IPS DF 6.9 (cell line): Measurements from ENCODE around the gene POLN.
A peak's percentile ranks its signal among the peaks of the same experiment; 100 is the strongest.
"Not testable (repeated sequence)": the region's sequence is repeated elsewhere in the genome, so short reads cannot be mapped to it uniquely, and the experiment has no call there.

ENCODE experiments used
- DNase-seq: peaks from one replicate; pipeline ENCODE4 v3.0.0-alpha.2; 2013; ENCODE audit warnings: low read depth, low spot score
- H3K27ac ChIP-seq: one replicate; pipeline ENCODE4 v1.5.1; 2013; ENCODE audit warnings: low read length, control low read depth
- H3K27me3 ChIP-seq: 2 replicates; pipeline ENCODE4 v1.6.1; 2013; ENCODE audit warnings: mild to moderate bottlenecking, low read length; ENCODE audit not compliant: control insufficient read depth, insufficient read depth
- H3K36me3 ChIP-seq: 2 replicates; pipeline ENCODE4 v1.6.1; 2013; ENCODE audit warnings: low read length; ENCODE audit not compliant: control insufficient read depth, insufficient read depth
- H3K4me1 ChIP-seq: 2 replicates; pipeline ENCODE4 v1.6.1; 2013; ENCODE audit warnings: low read length; ENCODE audit not compliant: control insufficient read depth, insufficient read depth
- H3K4me3 ChIP-seq: 2 replicates; pipeline ENCODE4 v1.5.1; 2013; ENCODE audit warnings: mild to moderate bottlenecking, low read length
- H3K9me3 ChIP-seq: 2 replicates; pipeline ENCODE4 v1.6.1; 2013; ENCODE audit warnings: low read length, inconsistent platforms; ENCODE audit not compliant: control insufficient read depth, insufficient read depth
- WGBS: extraction: QIAGEN DNeasy Blood & Tissue Kit; methylation state at CpG from one replicate; pipeline ENCODE4 v1.1.7; 2013; ENCODE audit warnings: mixed read lengths, missing lambda C conversion rate; ENCODE audit not compliant: insufficient read length, insufficient coverage; 5-methylcytosine and 5-hydroxymethylcytosine counted together

Gene POLN

DNA sequence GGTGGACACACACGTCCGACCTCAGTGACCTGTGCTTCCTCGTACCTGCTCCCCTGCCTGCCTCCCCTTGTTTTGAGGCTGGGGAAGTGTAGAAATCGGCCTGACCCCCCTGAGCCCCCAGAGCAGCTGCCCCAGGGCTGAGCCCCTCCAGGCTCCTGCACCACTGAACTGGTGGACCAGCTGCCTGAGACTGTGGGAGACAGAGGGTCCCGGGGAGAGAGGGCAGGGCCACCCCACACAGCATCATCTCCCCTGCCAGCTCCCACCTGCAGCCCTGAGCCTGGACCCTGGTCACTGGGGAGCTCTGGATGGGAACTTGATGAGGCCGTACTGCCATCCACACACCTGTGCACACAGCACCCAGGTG lies 197.8 kb downstream of the POLN start:
- H3K4me1 ChIP-seq: no peaks in the 10 kb centered on the region
- no peak for DNase-seq
- WGBS: no CpG with 5 or more reads among the region's 6 CpGs
- peaks cover 14% of the 10 kb centered on the region; the same call in 1 of the 2 replicates for H3K27me3 ChIP-seq
- H3K36me3 ChIP-seq: no peaks in the 10 kb centered on the region; the same call in 1 of the 2 replicates
- no peak overlapping the region for H3K4me3 ChIP-seq
- H3K9me3 ChIP-seq: no peaks in the 10 kb centered on the region
- no peak overlapping the region for H3K27ac ChIP-seq

DNA sequence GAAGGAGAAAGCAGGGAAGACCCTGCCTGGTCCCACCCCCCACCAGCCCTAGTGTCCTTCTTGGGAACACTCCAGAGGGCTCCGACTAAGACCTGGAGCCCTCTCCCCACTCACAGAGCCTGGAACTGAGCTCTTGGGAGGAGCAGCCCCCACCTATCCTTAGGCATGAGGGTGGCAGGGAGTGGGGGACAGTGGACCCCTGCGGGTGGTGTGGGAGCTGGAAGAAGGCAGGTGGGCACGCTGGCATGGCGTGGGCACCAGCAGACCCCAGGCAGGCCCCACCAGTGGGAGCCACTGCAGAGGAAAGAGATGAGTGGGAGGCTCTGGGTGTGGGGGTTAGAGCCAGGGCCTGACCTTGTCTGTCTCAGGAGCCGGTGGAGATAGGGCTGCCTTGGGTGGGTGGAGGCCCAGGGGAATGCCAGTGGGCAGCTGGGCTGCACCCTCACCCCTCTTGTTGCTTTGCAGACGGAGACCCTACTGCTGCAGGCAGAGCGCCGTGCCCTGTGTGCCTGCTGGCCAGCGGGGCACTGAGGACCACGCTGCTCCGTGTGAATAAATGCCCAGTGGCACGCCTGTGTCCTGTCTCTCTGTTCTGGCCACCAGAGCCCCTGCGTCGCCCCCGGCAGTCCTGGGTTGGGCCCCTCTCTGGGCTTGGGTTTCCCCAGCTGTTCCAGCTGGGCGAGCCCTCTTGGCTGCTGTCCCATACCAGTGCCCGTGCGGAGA lies 198.4 kb downstream of the POLN start:
- DNase-seq: no peak
- Histone ChIP-seq H3K27me3 (peaks cover 14% of the 10 kb centered on the region; the same call in 1 of the 2 replicates), H3K36me3 (no peaks in the 10 kb centered on the region; the same call in 1 of the 2 replicates), H3K4me1 (no peaks in the 10 kb centered on the region), H3K4me3 (no peak overlapping the region), H3K9me3 (no peaks in the 10 kb centered on the region), H3K27ac (no peak overlapping the region)
- WGBS: no CpG with 5 or more reads among the region's 18 CpGs

DNA sequence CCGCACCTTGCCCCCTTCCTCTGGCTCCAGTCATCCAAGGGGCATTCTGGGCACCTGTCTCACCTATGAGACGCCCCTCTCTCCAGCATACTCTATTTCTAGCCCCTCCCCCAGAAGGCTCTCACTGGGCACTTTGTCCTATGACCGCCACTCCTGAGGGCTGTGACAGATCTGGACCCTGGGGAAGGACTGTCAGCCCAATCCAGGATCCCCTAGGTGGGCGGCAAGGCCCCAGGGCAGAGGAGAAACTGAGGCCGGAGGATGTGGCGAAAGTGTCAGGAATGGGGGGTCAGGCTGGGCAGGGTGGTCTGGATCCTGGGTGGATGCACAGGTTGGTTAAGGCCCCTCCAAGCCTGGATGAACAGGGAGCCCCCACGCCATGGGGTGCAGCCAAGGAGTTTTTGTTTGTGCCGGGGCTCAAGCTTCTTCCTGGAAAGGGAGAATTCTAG lies 198.9 kb downstream of the POLN start:
- Histone ChIP-seq H3K27ac (no peak overlapping the region), H3K4me3 (no peak overlapping the region), H3K9me3 (no peaks in the 10 kb centered on the region), H3K27me3 (peaks cover 14% of the 10 kb centered on the region; the same call in 1 of the 2 replicates), H3K4me1 (no peaks in the 10 kb centered on the region), H3K36me3 (no peaks in the 10 kb centered on the region; the same call in 1 of the 2 replicates)
- no peak for DNase-seq
- no CpG with 5 or more reads among the region's 8 CpGs for WGBS

DNA sequence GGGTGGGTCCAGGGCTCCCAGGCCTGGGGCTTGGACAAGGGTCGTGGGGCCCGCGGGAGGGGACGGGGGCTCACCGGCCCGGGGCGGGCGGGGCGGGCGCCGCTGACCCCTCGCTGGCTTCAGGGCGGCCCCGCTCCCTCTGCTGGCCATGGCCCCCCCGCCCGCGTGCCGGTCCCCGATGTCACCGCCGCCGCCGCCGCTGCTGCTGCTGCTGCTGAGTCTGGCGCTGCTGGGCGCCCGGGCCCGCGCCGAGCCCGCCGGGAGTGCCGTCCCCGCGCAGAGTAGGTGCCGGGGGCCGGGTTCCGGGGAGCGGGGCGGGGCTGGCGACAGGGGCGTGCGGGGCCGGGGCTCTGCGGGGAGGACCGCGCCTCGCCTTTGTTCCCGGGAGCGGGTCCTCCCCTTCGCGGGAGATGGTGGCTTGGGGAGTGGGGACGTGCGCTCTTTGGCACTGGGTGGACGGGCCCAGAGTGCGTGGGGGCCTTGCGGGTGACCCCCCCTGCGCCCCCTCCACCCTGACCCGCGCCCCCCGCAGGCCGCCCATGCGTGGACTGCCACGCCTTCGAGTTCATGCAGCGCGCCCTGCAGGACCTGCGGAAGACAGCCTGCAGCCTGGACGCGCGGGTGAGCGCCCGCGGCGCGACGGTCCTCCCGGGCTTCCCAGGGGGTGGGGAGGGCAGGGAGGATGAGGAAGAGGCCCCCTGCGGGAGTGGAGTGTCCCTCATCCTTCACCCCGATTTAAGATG lies 199.5 kb downstream of the POLN start:
- H3K4me3 ChIP-seq: peak overlapping the region; percentile 70; the same call in 1 of the 2 replicates
- no peaks in the 10 kb centered on the region; the same call in 1 of the 2 replicates for H3K36me3 ChIP-seq
- H3K4me1 ChIP-seq: no peaks in the 10 kb centered on the region
- DNase-seq: no peak
- peaks cover 14% of the 10 kb centered on the region; the same call in 1 of the 2 replicates for H3K27me3 ChIP-seq
- H3K27ac ChIP-seq: no peak overlapping the region
- WGBS: no CpG with 5 or more reads among the region's 80 CpGs
- no peaks in the 10 kb centered on the region for H3K9me3 ChIP-seq

DNA sequence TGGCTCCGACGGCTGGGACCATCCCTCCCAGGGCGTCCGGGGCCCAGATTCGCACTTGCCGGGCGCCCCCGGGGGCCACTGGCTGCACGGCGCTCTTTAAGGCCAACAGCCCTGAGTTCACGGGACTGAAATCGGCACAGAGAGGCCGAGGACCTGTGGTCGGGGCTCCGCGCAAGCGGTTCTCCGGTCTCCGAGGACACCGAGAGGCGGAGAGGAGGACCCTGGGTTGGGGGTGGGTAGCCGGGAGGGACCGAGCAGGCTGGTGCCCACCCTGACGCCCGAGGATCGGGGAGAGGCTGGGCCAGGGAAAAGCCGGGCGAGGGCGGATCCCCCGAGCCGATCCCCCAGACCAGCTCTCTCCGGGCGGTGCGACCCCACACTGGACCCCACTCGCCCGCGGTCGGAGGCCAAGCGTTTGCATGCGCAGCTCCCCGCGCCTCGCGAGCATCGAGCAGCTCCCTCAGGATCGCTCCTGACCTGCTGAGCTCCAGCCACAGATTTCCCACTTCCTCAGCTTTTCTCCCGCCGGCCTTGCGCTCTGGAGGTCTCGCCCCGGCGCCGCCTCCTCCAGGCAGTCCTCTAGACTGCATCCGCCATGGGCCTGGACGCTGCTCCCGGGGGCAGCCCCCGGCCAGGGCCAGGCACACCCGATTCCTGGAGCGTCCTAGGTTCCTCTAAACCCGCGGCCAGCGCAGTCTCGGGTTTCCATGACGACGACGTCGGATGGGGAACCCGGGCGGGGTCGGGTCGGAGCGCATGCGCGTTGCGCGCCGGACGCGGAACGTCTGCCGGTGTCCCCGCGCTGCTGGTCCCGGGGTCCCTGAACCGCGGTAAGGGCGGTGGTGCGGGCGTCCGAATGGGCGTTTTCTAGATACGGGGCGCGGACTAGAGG lies 200.4 kb downstream of the POLN start:
- H3K27ac ChIP-seq: no peak overlapping the region
- no peaks in the 10 kb centered on the region; the same call in 1 of the 2 replicates for H3K36me3 ChIP-seq
- WGBS: no CpG with 5 or more reads among the region's 94 CpGs
- H3K9me3 ChIP-seq: no peaks in the 10 kb centered on the region
- no peaks in the 10 kb centered on the region for H3K4me1 ChIP-seq
- peak overlapping the region; percentile 70 for H3K4me3 ChIP-seq
- peak; percentile 85 for DNase-seq
- H3K27me3 ChIP-seq: peaks cover 14% of the 10 kb centered on the region; the same call in 1 of the 2 replicates

DNA sequence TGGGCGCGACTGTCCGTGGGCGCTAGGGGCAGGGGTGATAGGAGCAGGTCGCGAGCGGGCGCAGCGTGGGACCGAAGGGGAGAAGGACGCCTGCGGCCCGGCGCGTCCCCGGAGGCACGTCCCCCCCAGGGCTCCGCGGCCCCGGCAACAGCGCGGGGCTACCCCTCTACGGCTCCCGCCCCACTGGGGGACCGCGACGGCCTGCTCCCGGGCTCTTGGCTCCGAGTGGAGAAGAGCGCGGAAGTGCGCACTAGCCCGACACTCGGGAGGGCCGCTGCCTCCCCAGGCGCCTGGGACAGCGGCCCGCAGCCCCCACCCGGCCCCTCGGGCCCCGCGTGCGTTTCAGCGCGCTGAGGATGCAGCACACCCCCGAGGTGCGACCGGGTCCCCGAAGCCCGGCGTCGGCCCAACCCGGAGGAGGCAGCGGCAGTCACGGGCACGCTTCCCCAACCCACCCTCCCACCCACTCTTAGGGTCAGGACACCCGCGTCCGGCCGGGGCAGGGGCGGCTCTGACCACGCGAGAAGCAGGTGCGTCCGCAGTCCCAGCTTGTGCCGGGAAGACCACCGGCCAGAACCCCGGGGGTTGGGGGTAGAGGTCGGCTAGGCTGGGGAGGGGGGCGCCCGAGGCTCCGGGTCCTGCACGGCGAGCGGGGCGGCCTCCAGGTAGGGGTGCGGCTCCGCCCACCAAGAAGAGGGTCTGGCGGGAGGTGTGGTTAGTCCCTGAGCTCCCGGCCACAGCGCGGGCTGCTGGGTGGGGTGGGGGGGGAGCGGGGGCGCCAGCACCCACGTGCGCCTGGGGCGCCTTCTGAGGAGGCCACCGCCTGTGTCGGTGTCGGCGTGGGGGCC lies 201.3 kb downstream of the POLN start:
- no peaks in the 10 kb centered on the region for H3K9me3 ChIP-seq
- H3K27ac ChIP-seq: no peak overlapping the region
- H3K27me3 ChIP-seq: peaks cover 14% of the 10 kb centered on the region; the same call in 1 of the 2 replicates
- DNase-seq: no peak
- no peaks in the 10 kb centered on the region; the same call in 1 of the 2 replicates for H3K36me3 ChIP-seq
- WGBS: no CpG with 5 or more reads among the region's 91 CpGs
- H3K4me1 ChIP-seq: no peaks in the 10 kb centered on the region
- peak overlapping the region; percentile 70; the same call in 1 of the 2 replicates for H3K4me3 ChIP-seq

DNA sequence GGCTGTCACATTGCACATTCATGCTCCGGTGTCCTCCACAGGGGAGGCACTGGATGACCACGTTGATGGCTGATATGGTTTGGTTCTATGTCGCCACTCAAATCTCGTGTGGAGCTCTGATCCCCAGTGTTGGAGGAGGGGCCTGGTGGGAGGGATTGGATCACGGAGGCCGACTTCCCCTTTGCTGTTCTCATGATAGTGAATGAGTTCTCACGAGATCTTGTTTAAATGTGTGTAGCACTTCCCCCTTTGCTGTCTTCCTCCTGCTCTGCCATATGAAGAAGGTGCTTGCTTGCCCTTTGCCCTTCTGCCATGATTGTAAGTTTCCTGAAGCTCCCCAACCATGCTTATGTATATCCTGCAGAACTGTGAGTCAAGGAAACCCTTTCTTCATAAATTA lies 205.1 kb downstream of the POLN start:
- no peak for DNase-seq
- no peaks in the 10 kb centered on the region; the same call in 1 of the 2 replicates for H3K36me3 ChIP-seq
- no CpG with 5 or more reads among the region's 7 CpGs for WGBS
- peaks cover 9% of the 10 kb centered on the region; the same call in 1 of the 2 replicates for H3K27me3 ChIP-seq
- no peaks in the 10 kb centered on the region for H3K4me1 ChIP-seq
- H3K27ac ChIP-seq: no peak overlapping the region
- H3K9me3 ChIP-seq: no peaks in the 10 kb centered on the region
- no peak overlapping the region for H3K4me3 ChIP-seq

DNA sequence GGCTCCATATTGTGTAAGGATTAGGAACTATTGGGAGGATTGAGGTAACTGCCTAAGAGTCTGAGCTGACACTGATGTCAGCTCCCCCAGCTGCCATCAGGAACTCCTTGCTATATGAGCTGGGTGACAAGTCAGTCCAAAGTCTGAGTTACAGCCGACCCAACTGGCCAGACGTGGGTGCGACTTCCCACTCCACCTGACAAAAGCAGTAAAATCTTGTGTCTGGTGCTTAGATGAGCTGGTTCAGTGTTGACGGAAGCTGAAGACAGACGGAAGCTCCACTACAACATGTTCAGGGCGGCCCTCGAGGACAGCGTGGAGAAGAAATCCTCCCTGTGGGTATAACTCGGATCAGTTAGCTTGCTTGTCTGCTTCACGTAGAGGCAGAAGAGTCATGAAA lies 205.6 kb downstream of the POLN start:
- Histone ChIP-seq H3K36me3 (no peaks in the 10 kb centered on the region; the same call in 1 of the 2 replicates), H3K27me3 (peaks cover 9% of the 10 kb centered on the region; the same call in 1 of the 2 replicates), H3K4me1 (no peaks in the 10 kb centered on the region), H3K4me3 (no peak overlapping the region), H3K27ac (no peak overlapping the region), H3K9me3 (no peaks in the 10 kb centered on the region)
- WGBS: no CpG with 5 or more reads among the region's 10 CpGs
- DNase-seq: no peak

DNA sequence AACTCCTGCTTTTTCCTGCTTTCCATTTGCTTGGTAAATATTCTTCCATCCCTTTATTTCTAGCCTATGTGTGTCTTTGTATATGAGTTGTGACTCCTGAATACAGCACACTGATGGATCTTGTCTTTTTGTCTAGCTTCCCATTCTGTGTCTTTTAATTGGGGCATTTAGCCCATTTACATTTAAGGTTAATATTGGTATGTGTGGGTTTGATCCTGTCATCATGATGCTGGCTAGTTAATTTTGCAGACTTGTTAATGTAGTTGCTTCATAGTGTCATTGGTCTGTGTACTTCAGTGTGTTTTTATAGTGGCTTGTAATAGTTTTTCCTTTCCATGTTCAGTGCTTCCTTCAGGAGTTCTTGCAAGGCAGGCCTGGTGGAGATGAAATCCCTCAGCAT lies 210.8 kb downstream of the POLN start:
- H3K27me3 ChIP-seq, H3K4me3 ChIP-seq, H3K4me1 ChIP-seq: not testable (repeated sequence)

More for the DNA sequence above, 210.8 kb downstream of the POLN start:
- not testable (repeated sequence) for H3K27ac ChIP-seq, H3K9me3 ChIP-seq, DNase-seq, H3K36me3 ChIP-seq
